ENCODE results near the gene CBX4. TPM values are rescaled to one million over a fixed set of nuclear protein-coding genes. Genes with fewer than 3 reads are reported as not detected.
A peak's percentile ranks its signal among the peaks of the same experiment; 100 is the strongest.

Gene CBX4
- total and polyA plus RNA-seq, 2 of the 13 experiments (the other 11 are each of a cell fraction or from before 2014, with no cell fraction given), result 25.8 to 50.8 TPM

DNA sequence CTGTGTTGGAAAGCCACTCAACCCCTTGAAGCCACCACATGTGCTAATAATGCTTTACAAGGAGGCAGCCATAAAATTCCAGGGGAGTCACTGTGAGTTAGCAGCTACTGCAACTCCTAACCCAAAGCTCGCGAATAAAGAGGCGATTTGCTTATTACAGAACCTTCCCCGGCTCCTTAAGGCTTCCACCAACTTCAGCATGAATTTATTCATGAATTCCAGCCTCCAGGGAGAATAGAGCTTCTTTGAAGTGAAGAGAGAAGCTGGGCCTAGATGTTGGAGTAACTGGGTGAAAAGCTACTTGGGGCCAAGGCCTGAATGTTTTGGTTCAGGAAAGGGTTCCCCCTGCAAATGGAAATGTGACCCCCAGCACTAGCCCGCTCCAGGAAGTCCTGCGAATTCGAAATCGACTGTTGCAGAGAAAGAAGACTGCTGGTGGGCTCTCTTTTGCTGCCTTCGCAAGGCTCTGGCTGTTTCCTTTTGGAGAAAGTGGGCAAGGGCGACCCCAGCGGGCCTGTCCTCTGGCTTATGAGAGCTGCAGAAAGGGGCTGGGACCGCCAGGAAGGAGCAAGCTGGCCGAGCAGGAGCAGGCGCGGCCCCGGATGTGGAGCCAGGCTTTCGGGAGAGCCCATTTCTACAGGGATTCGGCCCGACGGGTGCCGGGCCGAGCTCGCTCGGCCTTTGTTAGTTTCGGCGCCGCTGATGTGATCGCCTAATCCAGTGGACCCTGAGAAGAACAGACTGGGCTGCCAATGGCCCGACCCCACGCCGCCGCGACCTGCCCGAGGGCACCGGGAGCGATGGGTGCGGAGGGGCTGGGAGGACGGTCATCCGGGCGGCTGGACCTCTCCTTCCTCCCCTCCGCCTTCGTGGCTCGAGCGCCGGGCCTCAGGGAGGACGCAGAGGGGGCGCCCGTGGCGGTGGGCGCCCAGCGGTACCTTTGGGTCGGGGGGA is 50.0 kb downstream of the CBX4 start (continued):
- no peak for TF ChIP-seq ATF2 (CRISPR knock-in tag; IDR thresholded peaks at IDR 0.05)
- no peak for TF ChIP-seq CREM (IDR thresholded peaks at IDR 0.05)
- TF ChIP-seq CREM (CRISPR knock-in tag; IDR thresholded peaks at IDR 0.05), result no peak
- no peak for TF ChIP-seq ZNF678 (CRISPR knock-in tag; IDR thresholded peaks at IDR 0.05)
- TF ChIP-seq HES4 (CRISPR knock-in tag; IDR thresholded peaks at IDR 0.05; ENCODE audit: borderline replicate concordance), result no peak
- TF ChIP-seq EEA1 (CRISPR knock-in tag; IDR thresholded peaks at IDR 0.05; ENCODE audit: borderline replicate concordance), result 0 out of 2 replicates have a peak, but pooled peaks have one; percentile 42
- no peak for TF ChIP-seq CBFB (CRISPR knock-in tag; IDR thresholded peaks at IDR 0.05)
- TF ChIP-seq NFE2L1 (CRISPR knock-in tag; IDR thresholded peaks at IDR 0.05; ENCODE audit: borderline replicate concordance), result no peak
- no peak for TF ChIP-seq RFXAP (CRISPR knock-in tag; IDR thresholded peaks at IDR 0.05; ENCODE audit: borderline replicate concordance)
- TF ChIP-seq ZNF572 (CRISPR knock-in tag; IDR thresholded peaks at IDR 0.05), result 0 out of 2 replicates have a peak, but pooled peaks have one; percentile 20
- TF ChIP-seq SATB2 (CRISPR knock-in tag; IDR thresholded peaks at IDR 0.05), result no peak
- no peak for TF ChIP-seq JARID2 (CRISPR knock-in tag; IDR thresholded peaks at IDR 0.05; ENCODE audit: insufficient replicate concordance)
- TF ChIP-seq ZNF317 (CRISPR knock-in tag; IDR thresholded peaks at IDR 0.05), result no peak
- no peak for TF ChIP-seq ZFP91 (CRISPR knock-in tag; IDR thresholded peaks at IDR 0.05; ENCODE audit: borderline replicate concordance)
- TF ChIP-seq NFKB2 (CRISPR knock-in tag; IDR thresholded peaks at IDR 0.05; ENCODE audit: borderline replicate concordance), result no peak
- TF ChIP-seq ZNF780A (CRISPR knock-in tag; IDR thresholded peaks at IDR 0.05), result no peak
- TF ChIP-seq ZNF773 (CRISPR knock-in tag; IDR thresholded peaks at IDR 0.05; ENCODE audit: borderline replicate concordance), result no peak
- TF ChIP-seq, protein P1, sequence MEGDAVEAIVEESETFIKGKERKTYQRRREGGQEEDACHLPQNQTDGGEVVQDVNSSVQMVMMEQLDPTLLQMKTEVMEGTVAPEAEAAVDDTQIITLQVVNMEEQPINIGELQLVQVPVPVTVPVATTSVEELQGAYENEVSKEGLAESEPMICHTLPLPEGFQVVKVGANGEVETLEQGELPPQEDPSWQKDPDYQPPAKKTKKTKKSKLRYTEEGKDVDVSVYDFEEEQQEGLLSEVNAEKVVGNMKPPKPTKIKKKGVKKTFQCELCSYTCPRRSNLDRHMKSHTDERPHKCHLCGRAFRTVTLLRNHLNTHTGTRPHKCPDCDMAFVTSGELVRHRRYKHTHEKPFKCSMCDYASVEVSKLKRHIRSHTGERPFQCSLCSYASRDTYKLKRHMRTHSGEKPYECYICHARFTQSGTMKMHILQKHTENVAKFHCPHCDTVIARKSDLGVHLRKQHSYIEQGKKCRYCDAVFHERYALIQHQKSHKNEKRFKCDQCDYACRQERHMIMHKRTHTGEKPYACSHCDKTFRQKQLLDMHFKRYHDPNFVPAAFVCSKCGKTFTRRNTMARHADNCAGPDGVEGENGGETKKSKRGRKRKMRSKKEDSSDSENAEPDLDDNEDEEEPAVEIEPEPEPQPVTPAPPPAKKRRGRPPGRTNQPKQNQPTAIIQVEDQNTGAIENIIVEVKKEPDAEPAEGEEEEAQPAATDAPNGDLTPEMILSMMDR (CRISPR knock-in tag; IDR thresholded peaks at IDR 0.05), result peak; percentile 60
- no peak for TF ChIP-seq ONECUT2 (CRISPR knock-in tag; IDR thresholded peaks at IDR 0.05)
- TF ChIP-seq, protein P2, sequence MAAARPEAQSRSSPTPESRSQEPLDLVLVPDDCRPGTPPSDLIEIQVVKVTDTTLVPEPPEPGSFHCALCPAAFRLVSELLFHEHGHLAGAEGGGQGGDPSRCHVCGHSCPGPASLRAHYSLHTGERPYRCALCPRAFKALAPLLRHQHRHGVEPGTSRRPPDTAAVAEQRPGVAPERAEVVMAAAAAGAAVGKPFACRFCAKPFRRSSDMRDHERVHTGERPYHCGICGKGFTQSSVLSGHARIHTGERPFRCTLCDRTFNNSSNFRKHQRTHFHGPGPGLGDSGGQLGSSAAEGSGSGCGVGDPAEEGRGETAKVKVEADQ (CRISPR knock-in tag; IDR thresholded peaks at IDR 0.05; ENCODE audit: borderline replicate concordance), result no peak
- no peak for TF ChIP-seq TEAD3 (CRISPR knock-in tag; optimal IDR thresholded peaks at IDR 0.05; ENCODE audit: borderline replicate concordance)
- TF ChIP-seq HNF1B (CRISPR knock-in tag; IDR thresholded peaks at IDR 0.05), result no peak; the same call in 1 of the 2 replicates
- no peak for TF ChIP-seq TP53 (CRISPR knock-in tag; conservative IDR thresholded peaks at IDR 0.05)
